Measurements from ENCODE around the gene SPTSSB. TPM values are rescaled to one million over a fixed set of nuclear protein-coding genes. Genes with fewer than 3 reads are reported as not detected.

SPTSSB gene
- total RNA-seq, 2 experiments from 2014 or later = not detected

DNA sequence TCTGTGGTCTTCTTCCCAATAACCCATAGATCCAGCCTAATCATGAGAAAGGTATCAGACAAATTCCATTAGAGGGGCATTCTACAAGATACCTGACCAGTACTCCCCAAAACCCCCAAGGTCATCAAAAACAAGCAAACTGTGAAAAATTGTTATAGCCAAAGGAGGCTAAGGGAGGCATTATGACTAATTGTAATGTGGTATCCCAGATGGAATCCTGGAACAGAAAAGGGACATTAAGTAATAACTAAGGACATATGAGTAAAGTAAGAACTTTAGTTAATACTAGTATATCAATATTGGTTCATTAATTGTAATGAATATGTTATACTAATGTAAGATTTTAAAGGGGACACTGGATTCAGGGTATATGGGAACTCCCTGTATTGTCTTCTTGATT lies 20.4 kb downstream of the SPTSSB start:
- Histone ChIP-seq H3K27ac (ENCODE audit: low read depth, low read length, poor library complexity, severe bottlenecking) (no peak overlapping the region), H4K20me1 (ENCODE audit: insufficient read depth, low read length) (no peaks in the 10 kb centered on the region), H2AFZ (ENCODE audit: low read length) (no peak overlapping the region), H3K9me2 (ENCODE audit: insufficient read depth, low read length) (no peaks in the 10 kb centered on the region), H3K9me3 (ENCODE audit: low read length) (no peaks in the 10 kb centered on the region), H3K4me2 (ENCODE audit: low read length) (no peak overlapping the region), H3K4me3 (ENCODE audit: low read depth, low read length, poor library complexity, severe bottlenecking) (no peak overlapping the region), H3K4me1 (ENCODE audit: insufficient read depth, low read length, poor library complexity, severe bottlenecking) (no peaks in the 10 kb centered on the region), H3K36me3 (ENCODE audit: insufficient read depth, low read length) (no peaks in the 10 kb centered on the region), H3K79me2 (ENCODE audit: insufficient read depth, low read depth, low read length) (no peaks in the 10 kb centered on the region)
- intact Hi-C loops (cut with micrococcal nuclease; ENCODE audit: unreplicated experiment) = no loop called here
- ChIA-PET CTCF (ENCODE audit: unreplicated experiment) (no interaction called here), POLR2A (no interaction called here)
- TF ChIP-seq, protein P1, sequence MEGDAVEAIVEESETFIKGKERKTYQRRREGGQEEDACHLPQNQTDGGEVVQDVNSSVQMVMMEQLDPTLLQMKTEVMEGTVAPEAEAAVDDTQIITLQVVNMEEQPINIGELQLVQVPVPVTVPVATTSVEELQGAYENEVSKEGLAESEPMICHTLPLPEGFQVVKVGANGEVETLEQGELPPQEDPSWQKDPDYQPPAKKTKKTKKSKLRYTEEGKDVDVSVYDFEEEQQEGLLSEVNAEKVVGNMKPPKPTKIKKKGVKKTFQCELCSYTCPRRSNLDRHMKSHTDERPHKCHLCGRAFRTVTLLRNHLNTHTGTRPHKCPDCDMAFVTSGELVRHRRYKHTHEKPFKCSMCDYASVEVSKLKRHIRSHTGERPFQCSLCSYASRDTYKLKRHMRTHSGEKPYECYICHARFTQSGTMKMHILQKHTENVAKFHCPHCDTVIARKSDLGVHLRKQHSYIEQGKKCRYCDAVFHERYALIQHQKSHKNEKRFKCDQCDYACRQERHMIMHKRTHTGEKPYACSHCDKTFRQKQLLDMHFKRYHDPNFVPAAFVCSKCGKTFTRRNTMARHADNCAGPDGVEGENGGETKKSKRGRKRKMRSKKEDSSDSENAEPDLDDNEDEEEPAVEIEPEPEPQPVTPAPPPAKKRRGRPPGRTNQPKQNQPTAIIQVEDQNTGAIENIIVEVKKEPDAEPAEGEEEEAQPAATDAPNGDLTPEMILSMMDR (conservative IDR thresholded peaks at IDR 0.05; ENCODE audit: low read length) = no peak
- TF ChIP-seq EZH2phosphoT487 (IDR thresholded peaks at IDR 0.05; ENCODE audit: borderline replicate concordance, low read depth, low read length) = no peak
- no peak for DNase-seq (ENCODE audit: low spot score)
- no TSS peak for BruUV-seq (replicated peaks)

DNA sequence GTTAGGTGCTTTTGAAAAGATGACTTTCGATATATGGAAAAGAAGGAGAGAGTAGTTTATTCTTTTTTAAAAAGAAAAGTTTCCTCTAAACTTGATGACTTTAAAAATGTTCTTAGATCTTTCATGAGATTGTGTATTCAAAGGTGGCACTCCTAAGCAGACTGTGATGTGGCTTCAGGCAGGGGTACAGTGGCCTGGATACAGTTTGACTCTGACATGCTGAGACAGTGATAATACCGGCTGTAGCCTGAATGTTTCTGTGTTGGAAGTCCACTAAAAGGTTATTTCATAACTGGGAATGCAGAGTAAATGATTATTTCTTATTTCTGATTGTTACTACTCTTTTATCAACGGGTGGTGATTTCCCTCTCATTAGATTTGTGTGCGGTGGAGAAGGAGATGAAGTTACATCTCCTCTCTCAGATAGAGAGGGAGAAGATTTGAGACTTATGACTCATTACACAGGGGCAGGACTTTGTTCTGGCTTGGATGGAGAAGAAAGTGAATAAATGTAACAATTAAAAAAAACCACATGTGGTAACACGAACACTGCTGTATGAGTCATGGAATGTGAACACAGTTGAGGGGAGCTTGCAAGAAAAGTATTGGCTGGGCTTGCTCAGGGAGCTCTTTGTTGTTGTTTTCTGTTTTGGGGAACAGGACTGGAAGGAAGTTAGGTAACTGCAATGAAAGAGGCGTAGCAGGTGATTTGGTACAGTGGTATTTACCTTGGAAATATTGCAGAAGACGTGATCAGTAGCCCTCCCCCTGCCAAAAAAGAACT lies 21.6 kb downstream of the SPTSSB start:
- ChIA-PET CTCF (ENCODE audit: unreplicated experiment) (no interaction called here), POLR2A (interaction anchor here (0.5 to 1.3 kb wide), 3 partner anchors 32 to 520 kb away, joined by 3 to 4 read pairs (median 3); no protein-coding TSS in a partner anchor)
- TF ChIP-seq EZH2phosphoT487 (IDR thresholded peaks at IDR 0.05; ENCODE audit: borderline replicate concordance, low read depth, low read length) = no peak
- TF ChIP-seq, protein P1 (conservative IDR thresholded peaks at IDR 0.05; ENCODE audit: low read length) = no peak
- Histone ChIP-seq H4K20me1 (ENCODE audit: insufficient read depth, low read length) (no peaks in the 10 kb centered on the region), H3K79me2 (ENCODE audit: insufficient read depth, low read depth, low read length) (no peaks in the 10 kb centered on the region), H3K9me2 (ENCODE audit: insufficient read depth, low read length) (no peaks in the 10 kb centered on the region), H3K36me3 (ENCODE audit: insufficient read depth, low read length) (no peaks in the 10 kb centered on the region), H3K4me3 (ENCODE audit: low read depth, low read length, poor library complexity, severe bottlenecking) (no peak overlapping the region), H3K9me3 (ENCODE audit: low read length) (no peaks in the 10 kb centered on the region), H3K4me2 (ENCODE audit: low read length) (no peak overlapping the region), H3K4me1 (ENCODE audit: insufficient read depth, low read length, poor library complexity, severe bottlenecking) (no peaks in the 10 kb centered on the region), H3K27ac (ENCODE audit: low read depth, low read length, poor library complexity, severe bottlenecking) (no peak overlapping the region), H2AFZ (ENCODE audit: low read length) (no peak overlapping the region)
- no peak for DNase-seq (ENCODE audit: low spot score)
- no TSS peak for BruUV-seq (replicated peaks)
- intact Hi-C loops (cut with micrococcal nuclease; ENCODE audit: unreplicated experiment) = no loop called here

DNA sequence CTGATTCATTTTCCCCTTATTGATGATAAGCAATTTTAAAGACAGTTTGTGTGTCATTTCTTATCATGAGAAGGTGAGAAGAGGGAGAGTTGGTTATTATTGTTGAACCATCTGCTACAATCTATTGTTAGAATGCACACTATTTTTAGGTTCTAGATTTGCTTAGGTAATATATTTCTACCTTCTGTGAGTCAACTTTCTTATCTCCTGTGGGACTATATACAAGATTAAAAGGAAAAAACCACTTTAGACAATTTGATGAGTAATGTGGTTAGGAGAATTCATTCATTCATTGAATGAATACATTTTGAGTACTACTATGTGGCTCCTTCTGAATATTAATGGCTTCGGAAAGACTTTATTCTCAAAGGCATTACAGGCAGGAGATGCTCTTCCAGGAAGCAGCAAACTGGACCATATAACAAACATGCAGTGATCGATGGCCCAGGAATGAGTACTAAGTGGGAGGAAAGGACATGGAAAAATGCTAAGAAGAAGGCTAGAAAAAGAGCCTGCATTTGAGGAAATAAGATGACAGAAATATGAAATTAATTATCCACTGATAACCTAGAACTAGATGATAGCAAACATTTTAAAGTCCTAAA lies 22.4 kb downstream of the SPTSSB start:
- Histone ChIP-seq H3K4me1 (ENCODE audit: insufficient read depth, low read length, poor library complexity, severe bottlenecking) (no peaks in the 10 kb centered on the region), H3K27ac (ENCODE audit: low read depth, low read length, poor library complexity, severe bottlenecking) (no peak overlapping the region), H3K9me3 (ENCODE audit: low read length) (no peaks in the 10 kb centered on the region), H3K36me3 (ENCODE audit: insufficient read depth, low read length) (no peaks in the 10 kb centered on the region), H2AFZ (ENCODE audit: low read length) (no peak overlapping the region), H3K4me3 (ENCODE audit: low read depth, low read length, poor library complexity, severe bottlenecking) (no peak overlapping the region), H4K20me1 (ENCODE audit: insufficient read depth, low read length) (no peaks in the 10 kb centered on the region), H3K79me2 (ENCODE audit: insufficient read depth, low read depth, low read length) (no peaks in the 10 kb centered on the region), H3K9me2 (ENCODE audit: insufficient read depth, low read length) (no peaks in the 10 kb centered on the region), H3K4me2 (ENCODE audit: low read length) (no peak overlapping the region)
- BruUV-seq (replicated peaks) = no TSS peak
- intact Hi-C loops (cut with micrococcal nuclease; ENCODE audit: unreplicated experiment) = no loop called here
- POLR2A ChIA-PET = interaction anchor here (1.3 kb wide), 1 partner anchor 33 kb away, joined by 4 read pairs; no protein-coding TSS in a partner anchor
- TF ChIP-seq, protein P1 (conservative IDR thresholded peaks at IDR 0.05; ENCODE audit: low read length) = no peak
- no peak for TF ChIP-seq EZH2phosphoT487 (IDR thresholded peaks at IDR 0.05; ENCODE audit: borderline replicate concordance, low read depth, low read length)
- no peak for DNase-seq (ENCODE audit: low spot score)
- CTCF ChIA-PET (ENCODE audit: unreplicated experiment) = no interaction called here
